PFSK-1 (cell line): ENCODE measurements around the gene FNIP2.

Source experiments
- FOXP2 ChIP-seq: optimal IDR thresholded peaks from 2 replicates; pipeline ENCODE3; 2011; ENCODE audit warnings: borderline replicate concordance, control low read depth, inconsistent platforms; ENCODE audit not compliant: insufficient read depth; ENCODE audit errors: extremely low read length, extremely low read depth
- POLR2AphosphoS5 ChIP-seq: IDR thresholded peaks from 2 replicates; pipeline ENCODE4 v1.6.1; 2012; ENCODE audit warnings: low read depth, mild to moderate bottlenecking, control low read depth, low read length, moderate library complexity
- SIN3A ChIP-seq: IDR thresholded peaks from 2 replicates; pipeline ENCODE4 v1.6.1; 2012; ENCODE audit warnings: mild to moderate bottlenecking, low read length, moderate library complexity, borderline replicate concordance; ENCODE audit not compliant: insufficient read depth
- TAF1 ChIP-seq: IDR thresholded peaks from 2 replicates; pipeline ENCODE4 v1.6.1; 2012; ENCODE audit warnings: low read length, control low read depth, borderline replicate concordance; ENCODE audit not compliant: insufficient read depth
- TF ChIP-seq, protein P1 (sequence below), 2 experiments: IDR thresholded peaks; 2 replicates each; pipeline versions ENCODE4 v1.6.1 to v1.8.0; 2011 to 2012; ENCODE audit warnings: low read depth in 2 of 2, low read length in 2 of 2, control low read depth in 1 of 2, inconsistent platforms in 1 of 2, mild to moderate bottlenecking in 1 of 2, moderate library complexity in 1 of 2; ENCODE audit not compliant: insufficient read depth in 1 of 2

The FNIP2 gene

GRCh38 chr4:158948071-158948470 lies 179.2 kb downstream of the FNIP2 start:
- no peak for TF ChIP-seq TAF1
- TF ChIP-seq FOXP2: no peak
- TF ChIP-seq POLR2AphosphoS5: no peak
- TF ChIP-seq, protein P1, sequence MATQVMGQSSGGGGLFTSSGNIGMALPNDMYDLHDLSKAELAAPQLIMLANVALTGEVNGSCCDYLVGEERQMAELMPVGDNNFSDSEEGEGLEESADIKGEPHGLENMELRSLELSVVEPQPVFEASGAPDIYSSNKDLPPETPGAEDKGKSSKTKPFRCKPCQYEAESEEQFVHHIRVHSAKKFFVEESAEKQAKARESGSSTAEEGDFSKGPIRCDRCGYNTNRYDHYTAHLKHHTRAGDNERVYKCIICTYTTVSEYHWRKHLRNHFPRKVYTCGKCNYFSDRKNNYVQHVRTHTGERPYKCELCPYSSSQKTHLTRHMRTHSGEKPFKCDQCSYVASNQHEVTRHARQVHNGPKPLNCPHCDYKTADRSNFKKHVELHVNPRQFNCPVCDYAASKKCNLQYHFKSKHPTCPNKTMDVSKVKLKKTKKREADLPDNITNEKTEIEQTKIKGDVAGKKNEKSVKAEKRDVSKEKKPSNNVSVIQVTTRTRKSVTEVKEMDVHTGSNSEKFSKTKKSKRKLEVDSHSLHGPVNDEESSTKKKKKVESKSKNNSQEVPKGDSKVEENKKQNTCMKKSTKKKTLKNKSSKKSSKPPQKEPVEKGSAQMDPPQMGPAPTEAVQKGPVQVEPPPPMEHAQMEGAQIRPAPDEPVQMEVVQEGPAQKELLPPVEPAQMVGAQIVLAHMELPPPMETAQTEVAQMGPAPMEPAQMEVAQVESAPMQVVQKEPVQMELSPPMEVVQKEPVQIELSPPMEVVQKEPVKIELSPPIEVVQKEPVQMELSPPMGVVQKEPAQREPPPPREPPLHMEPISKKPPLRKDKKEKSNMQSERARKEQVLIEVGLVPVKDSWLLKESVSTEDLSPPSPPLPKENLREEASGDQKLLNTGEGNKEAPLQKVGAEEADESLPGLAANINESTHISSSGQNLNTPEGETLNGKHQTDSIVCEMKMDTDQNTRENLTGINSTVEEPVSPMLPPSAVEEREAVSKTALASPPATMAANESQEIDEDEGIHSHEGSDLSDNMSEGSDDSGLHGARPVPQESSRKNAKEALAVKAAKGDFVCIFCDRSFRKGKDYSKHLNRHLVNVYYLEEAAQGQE (IDR thresholded peaks at IDR 0.05; ENCODE audit: insufficient read depth in 1 of 2, low read depth in 2 of 2, low read length in 2 of 2): no peak
- TF ChIP-seq SIN3A: no peak

DNA sequence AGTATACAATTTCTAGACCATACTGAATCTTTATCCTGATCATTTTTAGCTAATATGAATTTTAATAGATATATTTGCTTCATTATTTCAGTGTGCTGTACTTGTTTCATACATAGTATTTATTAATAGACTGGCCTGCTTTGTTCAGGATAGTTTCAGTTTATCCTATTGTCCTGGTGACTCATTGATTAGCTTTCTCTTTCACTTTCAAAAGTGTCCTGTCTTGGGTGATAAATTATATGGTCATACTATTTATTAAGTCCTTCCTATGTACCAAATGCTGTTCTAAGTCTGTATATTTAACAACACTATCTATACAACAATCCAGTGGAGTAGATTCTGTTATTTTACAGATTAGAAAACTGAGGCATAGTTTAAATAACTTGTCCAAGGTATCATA lies 180.3 kb downstream of the FNIP2 start:
- no peak for TF ChIP-seq TAF1
- TF ChIP-seq POLR2AphosphoS5: no peak
- TF ChIP-seq SIN3A: no peak
- TF ChIP-seq, protein P1 (IDR thresholded peaks at IDR 0.05; ENCODE audit: insufficient read depth in 1 of 2, low read depth in 2 of 2, low read length in 2 of 2): no peak
- no peak for TF ChIP-seq FOXP2
